Stimulated activated CD4-positive, alpha-beta T cell treated with anti-CD3 and anti-CD28 coated beads, Interleukin-1b, Interleukin-23, amount 100 ng/mL, for 1 hour (primary cell): Measurements from ENCODE around the gene RASA3.
"Not testable (repeated sequence)": the region's sequence is repeated elsewhere in the genome, so short reads cannot be mapped to it uniquely, and the experiment has no call there.

Experiments used
- DNase-seq, 2 donors: peaks; one replicate each; pipeline ENCODE4 v3.0.0-alpha.2; 2020; ENCODE audit warnings: low read depth in 2 of 2

The RASA3 gene

DNA sequence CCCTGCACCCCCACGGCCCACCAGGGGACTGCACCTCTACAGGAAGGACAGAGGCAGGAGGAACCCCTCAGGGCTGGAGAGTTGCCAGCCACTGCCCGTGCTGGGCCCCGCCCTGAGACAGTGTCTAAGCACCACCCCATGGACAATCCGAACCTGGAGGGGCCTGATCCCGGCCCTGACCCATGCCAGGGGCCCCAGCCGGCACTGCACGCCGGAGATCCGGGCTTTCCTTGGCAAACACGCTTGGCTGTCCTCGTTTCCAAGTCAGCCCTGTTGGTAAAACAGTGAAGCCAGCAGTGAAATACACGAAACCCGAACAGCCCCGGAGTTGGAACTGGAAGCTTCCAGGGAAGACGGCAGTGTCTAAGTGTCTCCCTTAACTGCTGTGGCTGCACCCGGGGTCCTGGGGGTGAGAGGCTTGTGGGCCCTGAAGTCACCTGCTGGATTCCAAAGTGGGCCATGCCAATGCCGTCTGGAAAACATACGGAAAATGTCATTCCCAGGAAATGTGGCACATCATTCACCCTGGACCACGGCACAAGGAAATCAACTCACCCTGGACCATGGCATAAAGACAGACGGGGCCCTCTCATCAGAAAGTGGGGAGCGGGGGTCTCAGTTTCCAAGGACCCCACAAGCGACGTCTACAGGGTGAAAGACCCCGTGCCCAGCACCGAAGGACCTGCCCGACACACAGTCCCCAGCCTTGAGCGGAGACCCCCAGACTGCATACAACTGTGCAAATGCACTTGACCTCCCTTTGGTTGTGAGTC, 30.9 kb downstream of the RASA3 start:
- DNase-seq: no peak

DNA sequence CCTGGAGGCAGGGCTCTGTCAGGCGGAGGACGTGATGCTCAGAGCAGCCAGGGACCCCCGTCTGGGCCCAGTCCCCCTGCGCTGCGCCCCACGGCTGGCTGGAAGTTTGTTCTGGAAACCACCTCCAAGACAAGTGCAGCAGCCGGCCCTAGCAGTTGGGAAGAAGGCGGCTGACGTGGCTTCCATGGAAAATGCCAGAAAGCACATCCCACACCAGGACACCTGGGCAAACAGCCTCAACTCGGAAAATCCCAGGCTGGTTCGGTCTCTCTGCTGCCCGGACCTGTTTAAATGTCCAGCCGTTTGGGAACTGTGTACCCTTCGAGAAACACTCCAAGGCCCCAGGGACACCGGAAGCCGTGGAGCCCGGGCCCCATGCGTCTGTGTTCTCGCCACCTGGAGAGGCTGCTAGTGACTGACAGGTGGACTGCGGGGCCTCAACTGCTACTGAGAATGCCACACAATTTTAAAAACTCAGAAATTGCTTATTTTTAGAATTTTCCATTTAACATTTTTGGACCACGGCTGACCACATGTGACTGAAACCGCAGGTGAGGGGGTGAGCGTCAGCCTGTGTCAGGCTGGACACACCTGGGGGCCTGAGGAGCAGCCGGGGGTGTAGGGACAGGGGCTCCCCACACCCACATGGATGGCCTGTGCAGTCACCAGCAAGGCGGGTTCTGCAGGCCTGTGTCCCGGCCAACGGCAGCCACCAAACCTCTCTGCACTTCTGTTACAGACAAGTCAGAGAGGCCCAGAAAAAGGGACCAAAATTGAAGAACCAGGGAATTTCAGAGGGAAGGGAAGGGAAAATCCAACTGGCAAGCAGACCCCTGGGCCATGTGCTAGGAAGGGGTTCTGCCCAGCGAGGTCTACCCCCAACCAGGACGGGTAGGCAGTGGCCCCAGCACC, 31.7 kb downstream of the RASA3 start:
- DNase-seq: no peak

- DNase-seq: no peak
Measured at GRCh38 chr13:114099918-114100445, 32.4 kb downstream of the RASA3 start.

- no peak for DNase-seq
Measured at GRCh38 chr13:114099191-114099590, 33.2 kb downstream of the RASA3 start.

GRCh38 chr13:114098689-114099056, 33.8 kb downstream of the RASA3 start:
- not testable (repeated sequence) for DNase-seq

DNA sequence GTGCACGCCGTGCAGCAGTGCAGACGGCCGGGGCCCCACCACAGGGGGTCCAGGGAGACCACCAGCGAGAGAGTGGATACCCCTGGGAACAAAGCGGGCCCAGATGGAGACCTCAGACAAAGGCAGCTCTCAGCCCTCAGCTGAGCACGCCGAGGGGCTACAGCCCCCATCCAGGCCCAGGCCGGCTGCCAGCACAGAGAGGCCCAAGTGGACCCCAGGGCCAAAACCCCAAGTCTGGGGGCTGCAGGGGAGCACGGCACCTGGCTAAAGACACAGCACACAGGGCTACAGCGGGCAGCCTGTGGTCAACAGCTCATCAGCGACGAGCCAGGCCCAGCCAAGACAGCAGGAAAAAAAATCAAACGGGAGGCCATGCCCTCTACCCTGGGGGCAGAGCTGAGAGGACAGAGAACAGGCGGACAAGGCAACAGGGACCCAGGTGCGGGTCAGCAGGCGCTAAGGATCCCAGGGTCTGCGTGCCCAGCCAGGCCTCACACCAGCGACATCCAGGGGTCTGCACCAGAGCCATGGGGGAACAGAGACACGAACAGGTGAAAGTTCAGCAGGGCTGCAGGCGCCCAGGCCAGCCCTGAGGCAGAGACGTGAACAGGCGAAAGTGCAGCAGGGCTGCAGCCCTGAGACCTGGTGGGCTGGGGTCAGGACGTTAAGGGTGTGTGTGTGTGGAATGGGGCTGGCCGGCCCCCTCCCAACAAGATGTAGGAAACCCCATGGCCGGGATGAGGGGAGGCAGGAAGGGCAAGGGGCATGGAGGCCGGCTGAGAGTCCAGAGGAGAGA, 34.3 kb downstream of the RASA3 start:
- DNase-seq: no peak

GRCh38 chr13:114097212-114097892, 35.1 kb downstream of the RASA3 start:
- DNase-seq: no peak

GRCh38 chr13:114096811-114097211, 35.6 kb downstream of the RASA3 start:
- DNase-seq: no peak

DNA sequence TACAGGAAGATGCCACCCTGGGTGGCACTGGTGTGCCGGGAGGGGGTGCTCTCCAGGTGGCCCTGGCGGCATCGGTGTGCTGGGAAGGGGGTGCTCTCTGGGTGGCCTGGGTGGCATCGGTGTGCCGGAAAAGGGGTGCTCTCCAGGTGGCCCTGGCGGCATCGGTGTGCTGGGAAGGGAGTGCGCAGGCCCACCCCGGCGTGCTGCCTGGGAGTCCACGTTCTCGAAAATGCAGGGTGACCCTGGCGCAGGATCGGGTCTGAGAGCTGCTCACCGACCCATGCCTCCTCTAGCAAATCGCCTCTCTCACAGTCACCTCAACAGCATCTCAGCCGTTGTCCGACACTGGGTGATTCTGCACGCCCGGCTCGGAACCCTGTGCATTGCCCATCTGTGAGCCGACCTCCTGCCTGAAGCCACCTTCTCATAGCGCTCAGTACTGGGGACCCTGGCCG, 36.4 kb downstream of the RASA3 start:
- no peak for DNase-seq

- no peak for DNase-seq
Measured at GRCh38 chr13:114095486-114095885, 36.9 kb downstream of the RASA3 start.

GRCh38 chr13:114093118-114093517, 39.3 kb downstream of the RASA3 start:
- DNase-seq: no peak

DNA sequence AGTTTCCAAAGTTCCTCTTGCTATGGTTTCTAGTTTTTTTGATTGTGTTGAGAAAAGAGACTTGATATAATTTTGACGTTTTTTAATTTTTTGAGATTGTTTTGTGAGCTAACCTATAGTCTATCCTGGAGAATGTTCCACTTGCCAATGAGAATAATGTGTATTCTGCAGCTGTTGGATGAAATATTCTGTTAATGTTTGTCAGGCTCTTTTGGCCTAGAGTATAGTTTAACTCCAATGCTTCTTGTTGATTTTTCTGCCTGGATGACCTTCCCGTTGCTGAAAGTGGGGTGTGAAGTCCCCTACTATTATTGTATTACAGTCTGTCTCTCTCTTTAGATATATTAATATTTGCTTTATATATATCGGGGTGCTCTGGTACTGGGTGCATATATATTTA, 40.0 kb downstream of the RASA3 start:
- DNase-seq: no peak

- DNase-seq: no peak
Measured at GRCh38 chr13:114090476-114090875, 41.9 kb downstream of the RASA3 start.

GRCh38 chr13:114089751-114090400, 42.5 kb downstream of the RASA3 start:
- DNase-seq: no peak

DNA sequence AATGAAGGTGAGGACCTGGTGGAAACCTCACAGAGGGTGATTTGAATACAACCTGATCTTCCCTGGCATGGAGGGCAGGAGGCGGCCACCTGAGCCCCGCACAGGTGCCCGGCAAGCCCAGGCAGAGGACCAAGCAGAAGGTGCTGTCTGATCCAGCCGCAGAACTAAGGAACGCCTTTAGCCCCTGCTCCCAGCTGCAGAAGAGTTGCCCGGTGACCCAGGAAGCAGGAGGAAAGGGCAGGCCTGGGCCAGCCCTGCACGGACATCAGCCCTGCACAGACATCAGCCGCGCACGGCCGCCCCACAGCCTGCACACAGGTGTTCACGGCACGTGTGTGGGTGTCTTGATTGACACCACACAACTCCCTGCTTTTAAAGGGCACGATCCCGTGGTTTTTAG, 43.1 kb downstream of the RASA3 start:
- DNase-seq: no peak

DNA sequence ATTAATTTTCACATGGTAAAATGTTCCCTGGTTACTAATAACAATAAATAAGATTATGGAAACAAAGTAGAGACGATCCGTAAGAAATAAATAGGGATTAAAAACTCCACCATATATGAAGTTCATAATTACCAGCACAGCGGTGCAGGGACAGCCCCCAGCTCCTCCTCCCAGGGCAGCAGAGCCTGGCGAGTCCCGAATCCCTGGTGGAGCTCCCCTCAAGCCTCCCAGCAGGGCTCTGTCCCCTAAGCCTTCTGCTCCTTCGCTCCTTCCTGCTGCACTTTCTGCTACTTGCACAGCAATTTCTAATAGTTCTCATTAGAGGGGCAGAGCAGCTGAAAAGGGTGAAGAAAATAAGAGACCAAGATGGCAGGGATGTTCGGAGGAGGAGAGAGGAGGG, 43.6 kb downstream of the RASA3 start:
- DNase-seq: no peak

DNA sequence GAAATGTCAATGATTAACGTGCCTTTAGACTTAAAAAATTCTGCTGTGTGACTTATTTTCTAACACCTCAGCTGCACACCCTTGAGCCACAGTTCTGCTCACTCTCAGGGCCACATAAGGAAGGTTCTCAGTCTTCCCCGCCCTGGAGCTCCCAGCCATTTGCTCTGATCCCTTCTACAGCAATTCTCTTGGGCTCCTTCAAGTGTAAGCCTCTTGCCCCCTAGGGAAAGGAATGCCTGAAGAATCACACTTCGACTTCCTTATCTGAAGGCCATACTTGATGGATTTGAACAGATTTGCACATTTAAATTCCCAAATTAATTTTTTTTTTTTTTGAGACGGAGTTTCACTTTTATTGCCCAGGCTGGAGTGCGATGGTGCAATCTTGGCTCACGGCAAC, 44.2 kb downstream of the RASA3 start:
- no peak for DNase-seq

- DNase-seq: no peak
Measured at GRCh38 chr13:114087430-114087829, 45.0 kb downstream of the RASA3 start.

DNA sequence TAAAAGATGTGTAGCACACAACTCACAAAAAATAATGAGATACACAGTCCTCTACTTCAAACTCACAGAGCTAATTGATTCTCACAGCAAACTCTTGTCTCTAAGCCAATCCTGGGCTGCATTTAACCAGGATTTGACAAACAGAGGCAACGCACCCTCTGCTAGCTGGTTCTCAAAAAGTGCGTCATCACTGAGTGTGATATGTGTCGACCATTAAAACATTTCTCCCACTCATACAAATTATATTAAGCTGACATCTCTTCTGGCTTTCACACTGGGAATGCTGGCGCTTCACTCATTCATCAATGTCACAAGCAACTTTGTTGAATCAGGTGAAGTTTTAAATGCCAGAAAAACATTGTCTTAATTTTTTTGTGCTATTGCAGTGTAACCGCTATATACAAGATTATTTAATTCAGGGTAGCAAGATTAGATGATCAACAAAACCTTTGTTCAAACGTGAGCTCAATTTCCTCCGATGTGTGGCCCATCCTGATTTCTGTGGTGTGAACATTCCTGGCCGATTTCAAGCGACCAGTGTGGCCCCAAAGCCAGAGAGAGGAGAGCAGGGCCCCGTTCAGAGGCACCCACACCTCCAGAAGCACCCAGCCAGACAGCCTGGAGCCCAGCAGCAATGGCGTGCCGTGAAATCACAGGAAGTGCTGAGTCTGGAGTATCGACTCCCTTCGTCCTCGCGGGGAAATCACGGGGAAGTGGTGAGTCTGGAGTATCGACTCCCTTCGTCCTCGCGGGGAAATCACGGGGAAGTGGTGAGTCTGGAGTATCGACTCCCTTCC, 49.4 kb downstream of the RASA3 start:
- no peak for DNase-seq
